Fibroblast of skin of abdomen (primary cell): ENCODE data around the gene GATD1.

Experiments
- DNase-seq: peaks from one replicate; pipeline ENCODE4 v3.0.0-alpha.2; 2013

Gene GATD1

DNA sequence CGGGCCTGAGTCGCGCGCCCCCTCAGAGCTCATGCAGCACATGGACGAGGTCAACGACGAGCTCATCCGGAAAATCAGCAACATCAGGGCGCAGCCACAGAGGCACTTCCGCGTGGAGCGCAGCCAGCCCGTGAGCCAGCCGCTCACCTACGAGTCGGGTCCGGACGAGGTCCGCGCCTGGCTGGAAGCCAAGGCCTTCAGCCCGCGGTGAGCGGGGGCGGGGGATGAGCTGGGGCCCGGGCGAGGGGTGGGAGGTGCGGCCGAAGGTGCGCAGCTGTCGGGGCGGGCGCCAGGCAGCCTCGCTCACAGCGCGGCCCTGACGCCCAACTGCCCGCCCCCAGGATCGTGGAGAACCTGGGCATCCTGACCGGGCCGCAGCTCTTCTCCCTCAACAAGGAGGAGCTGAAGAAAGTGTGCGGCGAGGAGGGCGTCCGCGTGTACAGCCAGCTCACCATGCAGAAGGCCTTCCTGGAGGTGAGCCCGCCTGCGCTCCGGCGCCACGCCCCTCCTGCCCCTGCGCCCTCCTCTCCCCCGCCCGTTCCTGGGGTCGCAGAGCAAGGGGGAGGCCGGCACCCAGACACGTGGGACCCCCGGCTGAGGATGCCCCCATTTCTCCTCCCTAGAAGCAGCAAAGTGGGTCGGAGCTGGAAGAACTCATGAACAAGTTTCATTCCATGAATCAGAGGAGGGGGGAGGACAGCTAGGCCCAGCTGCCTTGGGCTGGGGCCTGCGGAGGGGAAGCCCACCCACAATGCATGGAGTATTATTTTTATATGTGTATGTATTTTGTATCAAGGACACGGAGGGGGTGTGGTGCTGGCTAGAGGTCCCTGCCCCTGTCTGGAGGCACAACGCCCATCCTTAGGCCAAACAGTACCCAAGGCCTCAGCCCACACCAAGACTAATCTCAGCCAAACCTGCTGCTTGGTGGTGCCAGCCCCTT is 50.7 kb downstream of the GATD1 start:
- DNase-seq = no peak

DNA sequence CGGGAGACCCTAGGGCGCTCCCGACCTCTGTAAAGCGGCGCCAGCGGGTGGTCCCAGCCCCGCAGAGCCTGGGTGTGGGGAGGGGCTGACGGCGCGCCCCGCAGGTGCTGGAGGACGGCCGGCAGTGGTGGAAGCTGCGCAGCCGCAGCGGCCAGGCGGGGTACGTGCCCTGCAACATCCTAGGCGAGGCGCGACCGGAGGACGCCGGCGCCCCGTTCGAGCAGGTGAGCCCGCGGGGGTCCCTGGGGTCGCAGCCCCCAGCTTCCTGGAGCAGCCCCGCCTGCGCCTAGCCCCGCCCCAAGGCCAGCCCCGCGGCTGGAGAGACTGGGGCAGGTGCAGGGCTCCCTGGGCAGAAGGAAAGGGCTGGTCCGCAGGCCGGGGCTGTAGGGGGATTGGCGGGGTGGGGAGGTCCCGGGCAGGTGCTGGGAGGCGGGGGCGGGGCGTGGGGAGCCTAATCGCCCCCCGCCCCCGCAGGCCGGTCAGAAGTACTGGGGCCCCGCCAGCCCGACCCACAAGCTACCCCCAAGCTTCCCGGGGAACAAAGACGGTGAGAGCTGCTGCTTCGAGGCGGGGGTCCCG is 51.6 kb downstream of the GATD1 start:
- DNase-seq = no peak

DNA sequence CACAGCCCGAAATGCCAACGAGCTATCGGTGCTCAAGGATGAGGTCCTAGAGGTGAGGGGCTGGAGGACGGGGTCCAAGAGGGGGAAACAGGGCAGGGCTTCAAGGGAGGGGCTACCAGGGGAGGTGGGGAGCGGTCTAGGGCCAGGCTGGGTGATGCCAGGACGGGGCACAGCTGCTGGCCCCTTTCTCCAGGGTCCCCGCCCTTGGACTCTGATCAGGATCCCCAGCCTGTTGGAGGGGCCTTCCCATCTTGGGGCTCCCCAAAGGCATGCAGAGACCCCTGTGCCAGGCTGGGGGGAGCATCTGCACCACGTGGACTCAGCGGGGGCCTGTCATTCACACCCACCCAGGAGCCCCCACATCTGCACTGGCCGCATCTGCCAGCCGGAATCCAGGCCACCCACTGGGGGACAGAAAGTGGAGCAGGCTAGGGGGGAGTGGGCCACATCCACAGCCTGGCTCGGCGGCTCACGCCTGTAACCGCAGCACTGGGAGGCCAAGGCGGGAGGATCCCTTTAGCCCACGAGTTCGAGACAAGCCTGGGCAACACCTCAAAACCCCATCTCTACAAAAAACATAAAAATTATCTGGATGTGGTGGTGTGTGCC is 52.4 kb downstream of the GATD1 start:
- DNase-seq = no peak

DNA sequence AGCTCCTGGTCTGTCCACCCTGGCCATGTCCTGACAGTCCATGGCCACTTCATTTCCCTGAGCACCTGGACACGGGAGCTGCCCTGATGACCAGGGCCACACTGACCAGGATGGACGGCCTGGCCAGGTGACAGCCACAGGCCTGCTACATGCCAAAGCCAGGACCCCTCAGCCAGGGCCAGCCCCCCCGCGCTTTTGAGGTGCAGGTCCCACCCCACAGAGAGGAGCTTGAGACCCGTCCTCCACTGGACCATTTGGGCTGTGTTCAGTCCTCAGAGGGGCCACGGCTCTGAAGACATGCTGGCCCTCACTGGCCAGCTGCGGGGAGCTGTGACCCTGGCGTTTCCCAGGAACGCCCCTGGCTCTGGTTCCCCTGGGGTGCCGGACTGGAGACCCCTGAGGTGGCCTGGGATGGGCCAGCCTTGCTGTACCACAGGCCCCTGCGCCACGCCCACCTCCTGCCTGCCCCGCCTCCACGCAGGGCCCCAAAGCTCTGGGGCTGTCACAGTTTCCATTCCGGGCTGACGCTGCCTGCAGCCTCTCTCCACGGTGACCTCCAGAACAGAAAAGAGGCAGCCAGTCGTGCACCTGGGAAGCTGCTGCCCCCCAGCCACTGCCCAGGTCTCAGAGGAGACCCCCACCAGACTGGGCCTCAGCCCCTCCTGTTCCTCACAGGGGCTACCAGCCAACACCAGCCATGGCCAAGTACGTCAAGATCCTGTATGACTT is 53.1 kb downstream of the GATD1 start:
- DNase-seq = no peak

DNA sequence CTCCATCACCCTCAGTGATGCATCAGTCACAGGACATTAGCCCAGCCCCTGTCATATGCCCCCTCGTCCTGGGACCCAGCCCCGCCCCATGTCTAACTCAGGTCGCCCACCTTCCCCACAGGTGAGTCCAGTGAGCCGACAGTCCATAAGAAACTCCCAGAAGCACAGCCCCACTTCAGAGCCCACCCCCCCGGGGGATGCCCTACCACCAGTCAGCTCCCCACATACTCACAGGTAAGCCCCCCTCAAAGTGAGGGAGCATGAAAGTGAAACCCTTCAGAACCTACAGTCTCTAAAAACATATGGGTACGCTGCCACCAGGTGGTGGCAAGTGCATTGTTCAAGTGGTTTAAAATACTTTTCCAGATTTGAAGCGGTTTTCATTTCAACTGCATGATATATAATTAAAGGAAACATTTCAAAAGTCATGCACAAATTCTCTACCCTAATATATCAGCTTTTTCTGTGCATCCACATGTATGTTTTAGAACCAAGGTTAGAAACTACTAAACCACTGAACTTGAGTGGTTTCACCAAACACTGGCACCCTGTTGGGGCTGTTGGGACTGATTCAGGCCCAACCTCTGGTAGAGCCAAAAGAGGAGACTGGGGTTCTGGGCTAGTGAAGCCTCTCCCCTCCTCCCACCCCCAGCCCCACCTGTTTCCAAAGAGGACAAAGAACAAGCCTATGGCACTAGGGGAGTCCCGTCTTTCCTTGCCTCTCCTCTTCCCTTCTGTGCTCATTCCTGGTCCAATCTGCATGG is 54.0 kb downstream of the GATD1 start:
- DNase-seq = peak; percentile 53

DNA sequence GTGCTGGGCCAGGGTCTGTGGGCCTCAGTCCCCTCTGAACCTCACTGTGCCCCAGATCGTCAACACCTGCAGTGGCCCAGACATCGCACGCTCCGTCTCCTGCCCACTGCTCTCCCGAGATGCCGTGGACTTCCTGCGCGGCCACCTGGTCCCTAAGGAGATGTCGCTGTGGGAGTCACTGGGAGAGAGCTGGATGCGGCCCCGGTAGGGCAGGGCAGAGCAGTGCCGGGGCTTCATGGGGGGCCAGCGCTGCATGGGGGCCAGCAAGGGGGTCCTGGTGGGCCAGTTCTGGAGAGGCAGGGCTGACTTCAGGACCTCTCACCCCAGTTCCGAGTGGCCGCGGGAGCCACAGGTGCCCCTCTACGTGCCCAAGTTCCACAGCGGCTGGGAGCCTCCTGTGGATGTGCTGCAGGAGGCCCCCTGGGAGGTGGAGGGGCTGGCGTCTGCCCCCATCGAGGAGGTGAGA is 54.9 kb downstream of the GATD1 start:
- DNase-seq = no peak

DNA sequence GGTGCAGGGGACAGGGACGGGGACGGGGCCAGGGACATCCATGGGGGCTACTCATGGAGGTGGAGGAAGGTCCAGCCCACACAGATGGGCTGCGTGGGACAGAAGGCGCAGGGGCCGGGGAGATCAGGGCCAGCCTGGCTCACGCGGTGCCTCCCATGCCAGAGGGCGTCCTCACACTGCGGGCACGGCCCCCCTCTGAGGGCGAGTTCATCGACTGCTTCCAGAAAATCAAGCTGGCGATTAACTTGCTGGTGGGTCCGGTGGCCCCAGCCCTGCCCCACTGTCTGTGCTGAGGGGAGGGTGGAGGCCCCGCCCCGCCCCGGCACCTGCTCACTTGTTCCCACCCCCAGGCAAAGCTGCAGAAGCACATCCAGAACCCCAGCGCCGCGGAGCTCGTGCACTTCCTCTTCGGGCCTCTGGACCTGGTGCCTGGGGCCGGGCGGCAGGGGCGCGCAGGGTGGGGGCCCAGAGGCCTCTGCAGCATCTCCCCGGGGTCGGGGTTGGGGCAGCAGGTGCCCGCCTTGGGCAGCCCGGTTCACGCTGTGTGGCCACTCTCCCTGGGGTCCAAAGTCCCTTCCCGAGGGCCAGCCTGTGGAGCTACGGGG is 55.4 kb downstream of the GATD1 start:
- DNase-seq = no peak

DNA sequence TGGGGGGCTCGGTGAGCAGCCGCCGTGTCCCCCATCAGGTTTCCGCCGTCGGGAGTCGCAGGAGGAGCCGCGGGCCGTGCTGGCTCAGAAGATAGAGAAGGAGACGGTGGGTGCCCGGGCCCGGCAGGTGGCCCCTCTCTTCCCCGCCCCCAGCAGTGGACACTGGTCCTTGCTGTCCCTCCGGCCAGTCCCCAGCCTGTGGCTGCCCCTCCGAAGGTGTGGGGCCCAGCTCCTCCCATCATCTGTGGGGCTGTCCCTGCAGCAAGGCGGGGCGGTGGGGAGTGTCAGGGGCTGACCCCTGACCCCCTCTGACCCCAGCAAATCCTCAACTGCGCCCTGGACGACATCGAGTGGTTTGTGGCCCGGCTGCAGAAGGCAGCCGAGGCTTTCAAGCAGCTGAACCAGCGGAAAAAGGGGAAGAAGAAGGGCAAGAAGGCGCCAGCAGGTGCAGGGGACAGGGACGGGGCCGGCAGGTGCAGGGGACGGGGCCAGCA is 56.0 kb downstream of the GATD1 start:
- no peak for DNase-seq

DNA sequence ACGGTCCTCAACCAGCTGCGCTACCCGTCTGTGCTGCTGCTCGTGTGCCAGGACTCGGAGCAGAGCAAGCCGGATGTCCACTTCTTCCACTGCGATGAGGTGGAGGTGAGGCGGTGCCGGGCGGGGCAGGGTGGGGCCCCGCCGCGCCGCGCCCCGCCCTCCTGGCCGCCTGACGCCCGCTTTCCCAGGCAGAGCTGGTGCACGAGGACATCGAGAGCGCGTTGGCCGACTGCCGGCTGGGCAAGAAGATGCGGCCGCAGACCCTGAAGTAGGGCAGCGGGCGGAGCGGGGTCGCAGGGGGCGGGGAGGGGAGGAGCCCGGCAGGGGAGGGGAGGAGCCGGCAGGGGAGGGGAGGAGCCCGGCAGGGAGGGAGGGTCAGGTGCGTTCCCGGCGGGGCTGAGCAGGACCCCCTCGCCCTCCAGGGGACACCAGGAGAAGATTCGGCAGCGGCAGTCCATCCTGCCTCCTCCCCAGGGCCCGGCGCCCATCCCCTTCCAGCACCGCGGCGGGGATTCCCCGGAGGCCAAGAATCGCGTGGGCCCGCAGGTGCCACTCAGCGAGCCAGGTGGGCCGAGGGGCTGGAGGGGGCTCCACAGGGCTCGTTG is 56.5 kb downstream of the GATD1 start:
- DNase-seq = no peak

DNA sequence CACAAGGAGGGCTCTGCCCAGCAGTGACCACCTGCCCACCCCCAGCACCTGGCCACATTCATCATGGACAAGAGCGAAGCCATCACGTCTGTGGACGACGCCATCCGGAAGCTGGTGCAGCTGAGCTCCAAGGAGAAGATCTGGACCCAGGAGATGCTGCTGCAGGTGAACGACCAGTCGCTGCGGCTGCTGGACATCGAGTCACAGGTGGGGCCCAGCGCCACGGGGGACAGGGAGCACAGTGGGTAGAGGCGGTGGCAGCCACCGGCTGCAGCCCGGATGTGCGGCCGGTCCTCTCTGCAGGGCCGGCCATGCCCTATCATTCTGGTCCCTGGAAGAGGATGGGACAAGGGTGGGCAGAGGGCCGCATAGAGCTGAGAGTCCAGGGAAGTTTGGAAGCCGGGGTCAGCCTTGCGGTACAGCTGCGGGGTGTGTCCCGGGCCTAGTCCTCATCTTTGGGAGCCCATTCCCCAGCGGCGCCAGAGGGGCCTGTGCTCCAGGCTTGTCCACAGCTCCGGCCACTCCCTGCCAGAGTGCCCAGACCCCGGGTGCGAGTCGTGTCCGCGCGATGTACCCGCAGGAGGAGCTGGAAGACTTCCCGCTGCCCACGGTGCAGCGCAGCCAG is 57.2 kb downstream of the GATD1 start:
- DNase-seq = no peak

DNA sequence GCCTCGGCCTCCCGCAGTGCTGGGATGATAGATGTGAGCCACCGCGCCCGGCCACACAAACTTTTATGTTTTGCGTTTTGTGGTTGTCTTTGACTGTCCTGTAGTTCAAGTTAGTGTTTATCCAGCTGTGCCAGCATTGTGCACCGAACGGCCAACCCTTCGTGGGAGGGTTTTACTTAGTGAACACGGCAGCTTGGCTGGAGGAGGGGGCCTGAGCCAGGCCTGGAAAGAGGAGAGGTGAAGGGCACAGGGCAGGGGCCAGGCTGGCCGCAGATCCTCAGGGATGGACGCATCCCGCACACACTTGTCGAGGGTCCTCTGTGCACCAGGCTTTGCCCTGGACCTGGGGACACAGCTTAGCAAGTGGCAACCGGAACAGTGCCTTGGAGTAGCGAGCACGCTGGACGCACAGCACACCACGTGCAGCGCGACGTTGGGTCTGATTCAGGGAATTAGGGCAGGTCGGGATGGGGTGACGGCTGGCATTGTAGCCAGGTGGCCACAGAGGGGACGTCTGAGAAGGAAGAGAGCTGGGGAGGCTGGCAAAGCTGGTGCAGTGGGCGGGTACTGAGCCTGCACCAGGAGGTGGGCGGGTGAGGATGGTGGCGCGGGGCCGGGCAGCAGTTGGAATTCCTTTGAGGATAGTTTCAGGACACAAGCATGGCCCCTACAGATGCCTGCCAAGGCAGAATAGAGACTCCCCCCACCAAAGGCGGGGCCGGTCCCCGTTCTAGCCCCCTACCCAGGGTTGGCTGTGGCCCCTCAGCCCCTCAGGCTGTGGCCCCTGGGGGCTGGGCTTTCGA is 57.9 kb downstream of the GATD1 start:
- no peak for DNase-seq
